GM23338 (cell line): ENCODE data around the gene GALNT15. TPM values are rescaled to one million over a fixed set of nuclear protein-coding genes. Genes with fewer than 3 reads are reported as not detected.

Experiments used
- ATAC-seq: fragments of 200-7000 bp; cut with Tn5 transposase; 3 replicates; pipeline ENCODE4 v1.9.1; 2020
- DNase-seq: peaks from one replicate; pipeline ENCODE4 v3.0.0-alpha.2; 2015; ENCODE audit warnings: low spot score
- H2AFZ ChIP-seq: fragments of 200-600 bp; sonication (generic); 2 replicates; pipeline ENCODE4 v1.8.0; 2016; ENCODE audit warnings: antibody characterized with exemption, mild to moderate bottlenecking, moderate library complexity
- H3F3A ChIP-seq: fragments of 200-600 bp; sonication (generic); replicated peaks from 2 replicates; pipeline ENCODE4 v1.8.0; 2017; ENCODE audit warnings: antibody characterized with exemption, mixed run types, low read depth
- H3K27ac ChIP-seq: fragments of 200-600 bp; sonication (generic); 2 replicates; pipeline ENCODE4 v1.6.1; 2016; ENCODE audit warnings: low read depth
- H3K27me3 ChIP-seq: fragments of 200-600 bp; sonication (generic); 2 replicates; pipeline ENCODE4 v1.8.0; 2016; ENCODE audit warnings: mild to moderate bottlenecking, mixed run types, moderate library complexity; ENCODE audit not compliant: insufficient read depth
- H3K36me3 ChIP-seq: fragments of 200-600 bp; sonication (generic); 2 replicates; pipeline ENCODE4 v1.8.0; 2016; ENCODE audit warnings: mild to moderate bottlenecking; ENCODE audit not compliant: insufficient read depth
- H3K4me1 ChIP-seq: fragments of 200-600 bp; sonication (generic); 2 replicates; pipeline ENCODE4 v1.8.0; 2016; ENCODE audit warnings: mild to moderate bottlenecking, moderate library complexity; ENCODE audit not compliant: insufficient read depth
- H3K4me2 ChIP-seq: fragments of 200-600 bp; sonication (generic); 2 replicates; pipeline ENCODE4 v1.7.1; 2017; ENCODE audit warnings: mixed run types
- H3K4me3 ChIP-seq: fragments of 200-600 bp; sonication (generic); 2 replicates; pipeline ENCODE4 v1.6.1; 2016; ENCODE audit warnings: mixed run types
- H3K79me2 ChIP-seq: fragments of 200-600 bp; sonication (generic); replicated peaks from 2 replicates; pipeline ENCODE4 v1.8.0; 2017; ENCODE audit warnings: mild to moderate bottlenecking; ENCODE audit not compliant: insufficient read depth
- H3K9me2 ChIP-seq: fragments of 200-600 bp; sonication (generic); 2 replicates; pipeline ENCODE4 v1.8.0; 2017; ENCODE audit not compliant: insufficient read depth
- H4K20me1 ChIP-seq: fragments of 200-600 bp; sonication (generic); replicated peaks from 2 replicates; pipeline ENCODE4 v1.8.0; 2017; ENCODE audit warnings: mild to moderate bottlenecking; ENCODE audit not compliant: insufficient read depth
- H3K27ac Mint-ChIP-seq: 2 replicates; pipeline ENCODE4 v1.8.0; 2020; ENCODE audit warnings: inconsistent platforms, mild to moderate bottlenecking, moderate library complexity, mixed read lengths
- H3K27me3 Mint-ChIP-seq: 3 replicates; pipeline ENCODE4 v1.8.0; 2022; ENCODE audit warnings: low read depth, mild to moderate bottlenecking, moderate library complexity, mixed read lengths, inconsistent platforms; ENCODE audit not compliant: insufficient read depth, poor library complexity
- H3K36me3 Mint-ChIP-seq: 3 replicates; pipeline ENCODE4 v1.8.0; 2021; ENCODE audit warnings: low read depth, mild to moderate bottlenecking, inconsistent platforms, moderate library complexity, mixed read lengths
- H3K4me1 Mint-ChIP-seq: 3 replicates; pipeline ENCODE4 v1.8.0; 2020; ENCODE audit warnings: mild to moderate bottlenecking, inconsistent platforms, mixed read lengths
- H3K4me3 Mint-ChIP-seq: 3 replicates; pipeline ENCODE4 v1.8.0; 2021; ENCODE audit warnings: moderate library complexity, mild to moderate bottlenecking, inconsistent platforms, mixed read lengths
- H3K9me3 Mint-ChIP-seq: 3 replicates; pipeline ENCODE4 v1.8.0; 2020; ENCODE audit warnings: moderate library complexity, mild to moderate bottlenecking, inconsistent platforms, mixed read lengths
- CREB1 ChIP-seq: fragments of 250-450 bp; sonication (Bioruptor Pico); IDR thresholded peaks from 2 replicates; pipeline ENCODE4 v1.5.0; 2020; ENCODE audit warnings: low read depth, mild to moderate bottlenecking, moderate library complexity
- CTCF ChIP-seq, 2 experiments: fragments of 200-600 bp in 1 of 2; sonication (generic) in 1 of 2; conservative IDR thresholded peaks; 2 replicates each; pipeline versions ENCODE4 v1.5.1 to v1.6.1; 2016 to 2017; ENCODE audit warnings: antibody characterized with exemption in 2 of 2, low read depth in 2 of 2, mild to moderate bottlenecking in 2 of 2, moderate library complexity in 1 of 2
- ETS1 ChIP-seq: IDR thresholded peaks from 2 replicates; pipeline ENCODE4 v1.6.1; 2016; ENCODE audit warnings: antibody characterized with exemption
- EZH2phosphoT487 ChIP-seq: fragments of 200-600 bp; sonication (generic); IDR thresholded peaks from one replicate; pipeline ENCODE4 v1.8.1; 2018; ENCODE audit warnings: antibody characterized with exemption; ENCODE audit not compliant: unreplicated experiment
- NANOG ChIP-seq: IDR thresholded peaks from 2 replicates; pipeline ENCODE4 v1.6.1; 2016; ENCODE audit warnings: antibody characterized with exemption, borderline replicate concordance
- POLR2AphosphoS5 ChIP-seq: IDR thresholded peaks from 2 replicates; pipeline ENCODE4 v1.6.1; 2016; ENCODE audit warnings: antibody characterized with exemption, low read depth
- STAT1 ChIP-seq: IDR thresholded peaks from one replicate; pipeline ENCODE4 v1.6.1; 2016; ENCODE audit warnings: antibody characterized with exemption; ENCODE audit not compliant: unreplicated experiment
- ZNF114 ChIP-seq: fragments of 250-450 bp; sonication (Bioruptor Pico); IDR thresholded peaks from 2 replicates; pipeline ENCODE4 v1.5.0; 2020; ENCODE audit warnings: mild to moderate bottlenecking, moderate library complexity
- ZNF331 ChIP-seq: fragments of 250-450 bp; sonication (Bioruptor Pico); IDR thresholded peaks from 2 replicates; pipeline ENCODE4 v1.5.0; 2020; ENCODE audit warnings: low read depth, mild to moderate bottlenecking, moderate library complexity
- ZNF462 ChIP-seq: fragments of 250-450 bp; sonication (Bioruptor Pico); IDR thresholded peaks from 2 replicates; pipeline ENCODE4 v1.5.0; 2020; ENCODE audit warnings: mild to moderate bottlenecking, moderate library complexity
- polyA plus RNA-seq: library from polyadenylated mRNA; unstranded; fragments of >200 nt; fragmentation: Nextera tagmentation; extraction: Ambion mirVana; gene quantifications from 2 replicates; pipeline ENCODE4 v1.2.1, GENCODE V29; 2016
- total RNA-seq: library from RNA; depleted of rRNA; stranded (reverse); fragments of >200 nt; shearing (Covaris generic); gene quantifications from 2 replicates; pipeline ENCODE4 v1.2.3, GENCODE V29; 2014

The GALNT15 gene
- total and polyA plus RNA-seq, 2 experiments from 2014 or later = 0.06 to 0.35 TPM

- H3K9me2 ChIP-seq = no peaks in the 10 kb centered on the region
- peaks cover 6% of the 10 kb centered on the region; the same call in 1 of the 2 replicates for H4K20me1 ChIP-seq
- ATAC-seq (no peak), DNase-seq (no peak)
- H3K4me3 Mint-ChIP-seq = no peak overlapping the region
- H3K4me1 ChIP-seq = no peaks in the 10 kb centered on the region
- H3K27ac ChIP-seq = no peak overlapping the region
- H3K9me3 Mint-ChIP-seq = no peaks in the 10 kb centered on the region
- H3K27ac Mint-ChIP-seq = no peak overlapping the region
- H3F3A ChIP-seq = no peaks in the 10 kb centered on the region
- no peak overlapping the region for H2AFZ ChIP-seq
- H3K4me1 Mint-ChIP-seq = no peaks in the 10 kb centered on the region
- H3K27me3 ChIP-seq = no peaks in the 10 kb centered on the region
- no peak overlapping the region for H3K4me3 ChIP-seq
- H3K4me2 ChIP-seq = no peak overlapping the region
- peaks cover 23% of the 10 kb centered on the region; the same call in 1 of the 2 replicates for H3K36me3 ChIP-seq
- peaks cover 17% of the 10 kb centered on the region for H3K36me3 Mint-ChIP-seq
- no peaks in the 10 kb centered on the region for H3K79me2 ChIP-seq
- TF ChIP-seq ETS1 = no peak
- TF ChIP-seq EZH2phosphoT487 = no peak
- TF ChIP-seq CTCF (conservative IDR thresholded peaks at IDR 0.05; ENCODE audit: low read depth in 2 of 2) = no peak
- no peak for TF ChIP-seq ZNF331 (CRISPR knock-in tag)
- TF ChIP-seq POLR2AphosphoS5 = no peak
- TF ChIP-seq CREB1 (CRISPR knock-in tag) = no peak
- no peak for TF ChIP-seq NANOG
- TF ChIP-seq STAT1 = no peak
- TF ChIP-seq ZNF114 (CRISPR knock-in tag) = no peak
- no peak for TF ChIP-seq ZNF462 (CRISPR knock-in tag)
- H3K27me3 Mint-ChIP-seq = peaks cover 2% of the 10 kb centered on the region
Observed at GRCh38 chr3:16277471-16277870, 103.0 kb downstream of the GALNT15 start.
